H9 (cell line): ENCODE measurements around the gene ZNF646. TPM values are rescaled to one million over a fixed set of nuclear protein-coding genes. Genes with fewer than 3 reads are reported as not detected.

Source experiments
- DNase-seq: peaks from one replicate; pipeline ENCODE4 v3.0.0-alpha.2; 2017
- H2AFZ ChIP-seq: one replicate; pipeline ENCODE4 v1.6.1; 2013; ENCODE audit warnings: mild to moderate bottlenecking, low read length, control low read depth, moderate library complexity
- H2AK5ac ChIP-seq: 2 replicates; pipeline ENCODE4 v1.6.1; 2013; ENCODE audit warnings: low read length, control low read depth, mixed read lengths; ENCODE audit not compliant: insufficient read length
- H2BK120ac ChIP-seq: one replicate; pipeline ENCODE4 v1.6.1; 2013; ENCODE audit warnings: low read depth, mild to moderate bottlenecking, low read length, control low read depth, inconsistent platforms; ENCODE audit not compliant: poor library complexity, severe bottlenecking
- H2BK12ac ChIP-seq: 2 replicates; pipeline ENCODE4 v1.6.1; 2013; ENCODE audit warnings: low read length, control low read depth, mixed read lengths, low read depth; ENCODE audit not compliant: insufficient read length
- H2BK15ac ChIP-seq: 2 replicates; pipeline ENCODE4 v1.6.1; 2013; ENCODE audit warnings: low read depth, low read length, control low read depth
- H2BK20ac ChIP-seq: one replicate; pipeline ENCODE4 v1.6.1; 2013; ENCODE audit warnings: low read depth, mild to moderate bottlenecking, low read length, control low read depth, inconsistent platforms; ENCODE audit not compliant: poor library complexity, severe bottlenecking
- H2BK5ac ChIP-seq: 2 replicates; pipeline ENCODE4 v1.6.1; 2013; ENCODE audit warnings: low read length, control low read depth, mixed read lengths; ENCODE audit not compliant: insufficient read length
- H3K14ac ChIP-seq: 2 replicates; pipeline ENCODE4 v1.6.1; 2013; ENCODE audit warnings: low read length, control low read depth; ENCODE audit not compliant: insufficient read depth
- H3K18ac ChIP-seq: 2 replicates; pipeline ENCODE4 v1.6.1; 2013; ENCODE audit warnings: low read depth, mild to moderate bottlenecking, mixed read lengths, low read length, control low read depth; ENCODE audit not compliant: insufficient read length
- H3K23ac ChIP-seq: 2 replicates; pipeline ENCODE4 v1.6.1; 2013; ENCODE audit warnings: low read length, control low read depth, mixed read lengths, low read depth; ENCODE audit not compliant: insufficient read length
- H3K23me2 ChIP-seq: 2 replicates; pipeline ENCODE4 v1.6.1; 2013; ENCODE audit warnings: low read depth, mild to moderate bottlenecking, mixed read lengths, low read length, control low read depth; ENCODE audit not compliant: insufficient read length, poor library complexity, severe bottlenecking
- H3K27ac ChIP-seq: 2 replicates; pipeline ENCODE4 v1.5.1; 2013; ENCODE audit warnings: low read length, control low read depth, mixed read lengths, low read depth; ENCODE audit not compliant: insufficient read length
- H3K27me3 ChIP-seq: 2 replicates; pipeline ENCODE4 v1.6.1; 2013; ENCODE audit warnings: low read length, control low read depth, inconsistent platforms; ENCODE audit not compliant: insufficient read depth
- H3K4ac ChIP-seq: 2 replicates; pipeline ENCODE4 v1.6.1; 2013; ENCODE audit warnings: low read depth, mild to moderate bottlenecking, control low read depth, inconsistent platforms, low read length, moderate library complexity
- H3K4me1 ChIP-seq: 2 replicates; pipeline ENCODE4 v1.6.1; 2013; ENCODE audit warnings: low read length, control low read depth, inconsistent platforms; ENCODE audit not compliant: insufficient read depth
- H3K4me2 ChIP-seq: 2 replicates; pipeline ENCODE4 v1.6.1; 2013; ENCODE audit warnings: low read length, control low read depth, mixed read lengths; ENCODE audit not compliant: insufficient read length, insufficient read depth
- H3K56ac ChIP-seq: 2 replicates; pipeline ENCODE4 v1.6.1; 2013; ENCODE audit warnings: low read depth, mild to moderate bottlenecking, mixed read lengths, low read length, control low read depth; ENCODE audit not compliant: insufficient read length
- H3K79me1 ChIP-seq: 2 replicates; pipeline ENCODE4 v1.6.1; 2013; ENCODE audit warnings: low read depth, mild to moderate bottlenecking, moderate library complexity, low read length, control low read depth, inconsistent platforms; ENCODE audit not compliant: insufficient read depth, poor library complexity, severe bottlenecking
- H3K79me2 ChIP-seq: 2 replicates; pipeline ENCODE4 v1.6.1; 2013; ENCODE audit warnings: low read length, control low read depth, inconsistent platforms; ENCODE audit not compliant: insufficient read depth
- H3K9ac ChIP-seq: 2 replicates; pipeline ENCODE4 v1.6.1; 2013; ENCODE audit warnings: low read length, control low read depth, mixed read lengths; ENCODE audit not compliant: insufficient read length; ENCODE audit errors: extremely low read depth
- H3K9me3 ChIP-seq: one replicate; pipeline ENCODE4 v1.6.1; 2013; ENCODE audit warnings: low read depth, low read length, inconsistent platforms; ENCODE audit not compliant: control insufficient read depth
- H3T11ph ChIP-seq: one replicate; pipeline ENCODE4 v1.6.1; 2013; ENCODE audit warnings: mild to moderate bottlenecking, low read length, control low read depth, inconsistent platforms
- H4K20me1 ChIP-seq: one replicate; pipeline ENCODE4 v1.6.1; 2013; ENCODE audit not compliant: control insufficient read depth, insufficient read length, insufficient read depth
- H4K5ac ChIP-seq: 2 replicates; pipeline ENCODE4 v1.6.1; 2013; ENCODE audit warnings: low read depth, mild to moderate bottlenecking, mixed read lengths, low read length, control low read depth; ENCODE audit not compliant: insufficient read length
- H4K8ac ChIP-seq: replicated peaks from 2 replicates; pipeline ENCODE4 v1.6.1; 2013; ENCODE audit warnings: low read length, control low read depth, mixed read lengths, low read depth; ENCODE audit not compliant: insufficient read length
- H4K91ac ChIP-seq: 2 replicates; pipeline ENCODE4 v1.6.1; 2013; ENCODE audit warnings: low read depth, mild to moderate bottlenecking, moderate library complexity, mixed read lengths, low read length, control low read depth; ENCODE audit not compliant: insufficient read length
- H3K27ac Mint-ChIP-seq, 3 experiments: 2 replicates in 2 of 3; 3 replicates in 1 of 3; pipeline ENCODE4 v1.8.0; 2020 to 2021; ENCODE audit warnings: mixed read lengths in 3 of 3, mild to moderate bottlenecking in 1 of 3, moderate library complexity in 1 of 3
- H3K27me3 Mint-ChIP-seq: 2 replicates; pipeline ENCODE4 v1.8.0; 2021; ENCODE audit warnings: low read depth, mild to moderate bottlenecking, moderate library complexity, mixed read lengths
- H3K36me3 Mint-ChIP-seq, 3 experiments: 2 replicates in 2 of 3; 3 replicates in 1 of 3; pipeline ENCODE4 v1.8.0; 2020 to 2021; ENCODE audit warnings: low read depth in 3 of 3, mixed read lengths in 3 of 3; ENCODE audit not compliant: insufficient read depth in 1 of 3
- H3K4me1 Mint-ChIP-seq, 2 experiments: 2 replicates each; pipeline ENCODE4 v1.8.0; 2020; ENCODE audit warnings: mixed read lengths in 2 of 2
- H3K4me3 Mint-ChIP-seq, 2 experiments: 2 replicates in 1 of 2; 3 replicates in 1 of 2; pipeline ENCODE4 v1.8.0; 2020 to 2021; ENCODE audit warnings: mild to moderate bottlenecking in 2 of 2, mixed read lengths in 2 of 2, moderate library complexity in 1 of 2
- H3K9me3 Mint-ChIP-seq, 2 experiments: 2 replicates in 1 of 2; 3 replicates in 1 of 2; pipeline ENCODE4 v1.8.0; 2020; ENCODE audit warnings: mild to moderate bottlenecking in 2 of 2, mixed read lengths in 2 of 2, moderate library complexity in 1 of 2
- CTCF ChIP-seq: fragments of 200-600 bp; sonication (generic); conservative IDR thresholded peaks from 3 replicates; pipeline ENCODE4 v1.8.0; 2021; ENCODE audit warnings: antibody characterized with exemption, mild to moderate bottlenecking
- WGBS: extraction: QIAGEN DNeasy Blood & Tissue Kit; methylation state at CpG from one replicate; pipeline ENCODE4 v1.1.7; 2013; ENCODE audit warnings: missing lambda C conversion rate, low lambda C conversion rate, mixed read lengths; ENCODE audit not compliant: insufficient read length; ENCODE audit errors: extremely low coverage; 5-methylcytosine and 5-hydroxymethylcytosine counted together
- total RNA-seq: library from RNA; stranded (reverse); gene quantifications from 2 replicates; pipeline ENCODE4 v1.2.1, GENCODE V29; 2021

The ZNF646 gene
- total RNA-seq, 1 experiment from 2014 or later, result 29.2 TPM

GRCh38 chr16:31084584-31085302, 10.5 kb downstream of the ZNF646 start:
- H3K9me3 ChIP-seq, result no peaks in the 10 kb centered on the region
- no peak overlapping the region for H2BK15ac ChIP-seq

More at GRCh38 chr16:31084584-31085302, 10.5 kb downstream of the ZNF646 start:
- Histone ChIP-seq H3K79me2 (no peaks in the 10 kb centered on the region), H3K27me3 (no peaks in the 10 kb centered on the region), H4K91ac (no peak overlapping the region), H3K4me2 (no peak overlapping the region), H4K20me1 (no peaks in the 10 kb centered on the region), H3K23me2 (no peaks in the 10 kb centered on the region), H4K8ac (no peak overlapping the region), H2BK20ac (no peak overlapping the region), H3T11ph (no peak overlapping the region), H3K9ac (no peak overlapping the region), H3K4me1 (no peaks in the 10 kb centered on the region), H2BK5ac (no peak overlapping the region), H3K27ac (no peak overlapping the region), H3K18ac (no peak overlapping the region), H2BK120ac (no peak overlapping the region), H2BK12ac (no peak overlapping the region), H3K56ac (no peak overlapping the region), H3K23ac (no peak overlapping the region), H4K5ac (no peak overlapping the region), H3K79me1 (no peaks in the 10 kb centered on the region), H2AK5ac (no peak overlapping the region), H3K4ac (no peak overlapping the region), H3K14ac (no peak overlapping the region), H2AFZ (no peak overlapping the region)
- H3K27ac Mint-ChIP-seq, result peak overlapping the region in 1 of 3 experiments; percentile 52; a peak in 1 of 7 replicates
- no CpG with 5 or more reads among the region's 16 CpGs for WGBS
- no peak overlapping the region for H3K4me3 Mint-ChIP-seq
- H3K27me3 Mint-ChIP-seq, result no peaks in the 10 kb centered on the region
- TF ChIP-seq CTCF, result no peak
- no peaks in the 10 kb centered on the region for H3K9me3 Mint-ChIP-seq
- peaks cover 0 to 3% of the 10 kb centered on the region in 2 experiments; a peak in 1 of 4 replicates for H3K4me1 Mint-ChIP-seq
- DNase-seq, result peak; percentile 33
- H3K36me3 Mint-ChIP-seq, result peaks cover 8 to 30% (median 28%) of the 10 kb centered on the region in 3 experiments; a peak in 6 of 7 replicates
